ENCODE results near the gene ZSCAN31.

GRCh38 chr6:28334286-28335039 lies 1.5 kb downstream of the ZSCAN31 start:
- TF ChIP-seq POLR2A (IDR thresholded peaks at IDR 0.05; ENCODE audit: low read depth, low read length) (no peak), POLR2AphosphoS5 (IDR thresholded peaks at IDR 0.05; ENCODE audit: low read depth, low read length) (no peak), TAF1 (IDR thresholded peaks at IDR 0.05; ENCODE audit: borderline replicate concordance, low read depth, low read length) (no peak)
